Measurements from ENCODE around the gene ELL2. TPM values are rescaled to one million over a fixed set of nuclear protein-coding genes. Genes with fewer than 3 reads are reported as not detected.

ELL2 gene
- total RNA-seq, 1 experiment from 2014 or later, result 27.5 TPM

GRCh38 chr5:95937607-95938152 is 24.0 kb downstream of the ELL2 start:
- H3K9me3 ChIP-seq (ENCODE audit: control insufficient read depth, low read depth, low read length), result no peaks in the 10 kb centered on the region
- no peak overlapping the region for H2AK5ac ChIP-seq (ENCODE audit: insufficient read length, low read length)
- peaks cover 0 to 3% (median 0%) of the 10 kb centered on the region in 3 experiments; a peak in 1 of 7 replicates for H3K36me3 Mint-ChIP-seq (ENCODE audit: insufficient read depth in 1 of 3, low read depth in 3 of 3)
- H3K79me1 ChIP-seq (ENCODE audit: insufficient read depth, low read depth, low read length, poor library complexity, severe bottlenecking), result no peaks in the 10 kb centered on the region
- H4K91ac ChIP-seq (ENCODE audit: insufficient read length, low read depth, low read length), result no peak overlapping the region
- WGBS (ENCODE audit: extremely low coverage, insufficient read length, low lambda C conversion rate), result no CpG with 5 or more reads among the region's 3 CpGs
- no peak for DNase-seq
- H2BK15ac ChIP-seq (ENCODE audit: low read depth, low read length), result no peak overlapping the region
- peaks cover 28 to 29% of the 10 kb centered on the region in 2 experiments for H3K4me1 Mint-ChIP-seq
- H3K23ac ChIP-seq (ENCODE audit: insufficient read length, low read depth, low read length), result no peak overlapping the region
- H3K27ac ChIP-seq (ENCODE audit: insufficient read length, low read depth, low read length), result no peak overlapping the region
- no peak overlapping the region for H3T11ph ChIP-seq (ENCODE audit: low read length)
- no peaks in the 10 kb centered on the region for H3K27me3 Mint-ChIP-seq (ENCODE audit: low read depth)
- no peaks in the 10 kb centered on the region; the same call in 1 of the 2 replicates for H3K4me1 ChIP-seq (ENCODE audit: insufficient read depth, low read length)
- no peak for TF ChIP-seq CTCF (conservative IDR thresholded peaks at IDR 0.05)
- no peaks in the 10 kb centered on the region for H3K27me3 ChIP-seq (ENCODE audit: insufficient read depth, low read length)
- no peak overlapping the region for H2BK5ac ChIP-seq (ENCODE audit: insufficient read length, low read length)
- H2AFZ ChIP-seq (ENCODE audit: low read length), result no peak overlapping the region
- no peak overlapping the region for H3K4me2 ChIP-seq (ENCODE audit: insufficient read depth, insufficient read length, low read length)
- no peaks in the 10 kb centered on the region for H3K9me3 Mint-ChIP-seq
- no peak overlapping the region for H3K4me3 Mint-ChIP-seq
- no peak overlapping the region for H2BK120ac ChIP-seq (ENCODE audit: low read depth, low read length, poor library complexity, severe bottlenecking)
- no peak overlapping the region; a peak in 1 of 7 replicates for H3K27ac Mint-ChIP-seq
- H4K8ac ChIP-seq (replicated peaks; ENCODE audit: insufficient read length, low read depth, low read length), result no peak overlapping the region
- no peak overlapping the region for H2BK20ac ChIP-seq (ENCODE audit: low read depth, low read length, poor library complexity, severe bottlenecking)
- H3K23me2 ChIP-seq (ENCODE audit: insufficient read length, low read depth, low read length, poor library complexity, severe bottlenecking), result no peaks in the 10 kb centered on the region
- H3K56ac ChIP-seq (ENCODE audit: insufficient read length, low read depth, low read length), result no peak overlapping the region
- H2BK12ac ChIP-seq (ENCODE audit: insufficient read length, low read depth, low read length), result no peak overlapping the region
- no peak overlapping the region for H3K14ac ChIP-seq (ENCODE audit: insufficient read depth, low read length)
- H4K5ac ChIP-seq (ENCODE audit: insufficient read length, low read depth, low read length), result no peak overlapping the region
- H3K4ac ChIP-seq (ENCODE audit: low read depth, low read length), result no peak overlapping the region
- H4K20me1 ChIP-seq (ENCODE audit: control insufficient read depth, insufficient read depth, insufficient read length), result no peaks in the 10 kb centered on the region
- no peak overlapping the region for H3K18ac ChIP-seq (ENCODE audit: insufficient read length, low read depth, low read length)
- no peak overlapping the region for H3K9ac ChIP-seq (ENCODE audit: extremely low read depth, insufficient read length, low read length)
- H3K79me2 ChIP-seq (ENCODE audit: insufficient read depth, low read length), result no peaks in the 10 kb centered on the region
